HG03108 (cell line): ENCODE data around the gene MPIG6B.
A peak's percentile ranks its signal among the peaks of the same experiment; 100 is the strongest.

Experiments
- ATAC-seq: cut with Tn5 transposase; IDR thresholded peaks from one replicate; pipeline ENCODE4 v1.9.1; 2021; ENCODE audit warnings: moderate library complexity; ENCODE audit not compliant: unreplicated experiment

MPIG6B gene

DNA sequence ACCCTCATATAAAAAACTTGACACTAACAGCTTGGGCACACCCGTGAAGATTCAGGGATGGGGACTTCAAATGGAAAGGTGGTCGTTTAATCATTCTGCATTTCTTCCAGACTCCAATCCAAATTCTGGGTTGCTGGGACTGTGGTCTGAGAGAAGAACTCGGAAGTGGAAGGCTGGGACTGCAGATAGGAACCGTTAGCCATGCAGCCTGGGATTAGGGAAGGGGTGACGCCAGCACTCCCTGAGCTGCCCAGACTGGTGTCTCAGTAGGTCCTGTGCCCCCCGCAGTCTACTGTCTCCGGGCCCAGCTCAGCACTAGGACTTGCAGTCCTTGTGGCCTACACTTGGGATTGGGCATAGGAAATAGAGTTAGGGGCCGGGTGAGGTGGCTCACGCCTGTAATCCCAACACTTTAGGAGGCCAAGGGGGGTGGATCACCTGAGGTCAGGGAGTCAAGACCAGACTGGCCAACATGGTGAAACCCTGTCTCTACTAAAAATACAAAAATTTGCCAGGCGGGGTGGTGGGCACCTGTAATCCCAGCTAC is 13.7 kb downstream of the MPIG6B start:
- no peak for ATAC-seq

GRCh38 chr6:31737315-31737990 is 14.3 kb downstream of the MPIG6B start:
- ATAC-seq, result no peak

DNA sequence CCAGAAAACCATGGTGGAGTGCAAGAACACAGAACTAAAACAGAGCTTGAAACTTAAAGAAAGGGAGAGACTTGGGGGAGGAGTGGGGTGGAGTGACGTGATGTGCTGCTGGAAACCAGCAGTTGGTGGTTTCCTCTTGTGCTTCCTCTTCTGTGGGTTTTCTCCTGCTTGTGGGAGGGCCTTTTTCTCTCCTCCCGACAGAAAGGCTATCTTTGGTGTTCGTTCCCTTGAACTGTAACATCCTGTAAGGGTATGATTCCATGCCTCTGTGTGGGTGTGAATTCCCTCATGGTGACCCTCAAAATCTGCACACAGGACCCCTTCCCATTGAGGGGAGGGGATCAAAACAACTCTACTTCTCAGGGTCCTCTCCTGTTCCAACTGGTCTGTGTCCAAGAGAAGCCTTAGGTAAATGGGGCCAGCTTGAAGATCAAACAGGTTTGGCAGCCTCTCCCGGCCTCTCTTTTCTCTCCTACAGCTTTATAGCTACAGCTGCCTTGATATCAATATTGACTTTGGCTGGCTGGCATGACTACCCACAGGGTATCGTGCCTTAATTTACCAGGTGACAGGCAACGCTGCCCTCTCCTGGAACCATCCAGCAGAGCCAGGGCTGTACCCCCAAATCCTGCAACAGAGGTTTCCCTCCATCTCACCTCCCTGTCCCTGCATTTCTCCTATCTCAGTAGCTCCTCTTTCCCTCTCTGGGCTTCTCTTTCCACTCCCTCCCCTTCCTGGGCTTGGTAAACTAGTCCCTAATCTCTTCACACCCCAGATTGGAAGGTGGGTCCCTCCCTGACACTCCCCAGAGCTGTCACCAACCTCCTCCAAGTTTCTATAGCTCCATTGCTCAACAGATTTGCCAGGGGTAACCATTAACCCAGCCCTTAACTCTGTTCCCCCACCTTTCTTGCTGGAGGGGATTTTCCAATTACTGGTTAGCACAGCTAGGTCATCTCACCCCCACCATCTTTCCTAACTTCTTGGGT is 15.1 kb downstream of the MPIG6B start:
- no peak for ATAC-seq

DNA sequence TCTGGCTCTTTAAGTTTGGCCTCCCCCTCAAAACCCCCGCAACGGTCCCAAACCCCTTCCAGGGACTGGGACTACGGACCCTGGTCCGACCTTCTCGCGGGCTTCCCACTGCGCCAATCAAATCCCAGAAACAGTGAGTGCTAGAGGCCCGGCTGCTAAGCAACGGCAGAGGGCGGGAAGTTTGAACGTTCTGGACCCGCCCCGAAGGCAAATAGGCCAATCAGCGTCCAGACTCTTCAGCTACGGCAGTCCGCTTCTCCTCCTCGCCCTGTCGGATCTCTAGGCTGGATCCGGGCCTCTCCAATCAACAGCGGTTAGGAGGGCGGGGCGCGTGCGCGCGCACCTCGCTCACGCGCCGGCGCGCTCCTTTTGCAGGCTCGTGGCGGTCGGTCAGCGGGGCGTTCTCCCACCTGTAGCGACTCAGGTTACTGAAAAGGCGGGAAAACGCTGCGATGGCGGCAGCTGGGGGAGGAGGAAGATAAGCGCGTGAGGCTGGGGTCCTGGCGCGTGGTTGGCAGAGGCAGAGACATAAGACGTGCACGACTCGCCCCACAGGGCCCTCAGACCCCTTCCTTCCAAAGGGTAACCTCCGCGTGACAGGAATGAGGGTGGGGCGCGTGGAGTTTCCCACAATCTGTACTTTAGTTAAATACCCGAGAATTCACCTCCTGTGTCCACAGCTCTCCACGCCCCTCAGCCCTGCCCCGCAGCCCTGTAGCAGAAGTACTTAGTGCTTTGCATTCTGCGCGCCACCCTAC is 16.6 kb downstream of the MPIG6B start, which contains the start of gene MSH5:
MSH5 (plus strand) TSS at position 367 of the 758 bp plus-strand sequence. CDS start 462 bp downstream, outside the sequence.
- ATAC-seq, result peak; percentile 57

DNA sequence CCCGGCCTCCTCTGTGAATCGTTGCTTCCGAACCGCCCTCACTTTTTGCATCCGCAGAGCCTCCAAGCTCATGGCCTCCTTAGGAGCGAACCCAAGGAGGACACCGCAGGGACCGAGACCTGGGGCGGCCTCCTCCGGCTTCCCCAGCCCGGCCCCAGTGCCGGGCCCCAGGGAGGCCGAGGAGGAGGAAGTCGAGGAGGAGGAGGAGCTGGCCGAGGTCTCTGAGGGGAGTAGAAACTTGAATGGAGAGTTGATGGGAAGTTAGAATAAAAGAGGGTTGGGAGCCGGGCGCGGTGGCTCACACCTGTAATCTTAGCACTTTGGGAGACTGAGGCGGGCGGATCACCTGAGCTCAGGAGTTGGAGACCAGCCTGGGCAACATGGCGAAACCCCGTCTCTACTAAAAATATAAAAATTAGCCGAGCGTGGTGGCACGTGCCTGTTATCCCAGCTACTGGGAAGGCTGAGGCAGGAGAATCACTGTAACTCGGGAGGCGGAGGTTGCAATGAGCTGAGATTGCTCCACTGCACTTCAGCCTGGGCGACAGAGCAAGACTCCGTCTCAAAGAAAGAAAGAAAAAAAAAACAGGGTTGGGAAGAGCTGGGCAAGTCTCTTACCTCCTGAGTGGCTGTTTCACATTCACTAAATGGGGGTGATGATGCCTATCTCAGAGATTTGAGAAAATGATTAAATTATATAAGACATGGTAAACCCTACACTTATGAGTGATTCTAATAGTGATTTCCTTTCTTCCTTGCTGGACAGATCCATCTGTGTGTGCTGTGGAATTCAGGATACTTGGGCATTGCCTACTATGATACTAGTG is 17.4 kb downstream of the MPIG6B start:
- ATAC-seq, result no peak

DNA sequence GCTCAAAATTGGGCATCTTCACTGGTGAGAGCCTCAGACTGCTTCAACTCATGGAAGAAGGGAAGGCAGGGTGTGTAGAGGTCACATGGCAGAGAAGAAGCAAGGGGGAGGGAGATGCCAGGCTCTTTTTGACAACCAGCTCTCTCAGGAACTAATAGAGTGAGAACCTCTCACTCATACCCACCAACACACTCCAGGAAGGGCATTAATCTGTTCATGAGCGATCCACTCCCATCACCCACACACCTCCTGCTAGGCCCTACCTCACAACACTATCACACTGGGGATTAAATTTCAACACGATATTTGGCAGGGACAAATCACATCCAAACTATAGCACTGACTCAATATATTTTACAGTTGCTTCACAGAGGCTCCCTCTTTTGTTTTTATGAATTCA is 18.6 kb downstream of the MPIG6B start:
- no peak for ATAC-seq

DNA sequence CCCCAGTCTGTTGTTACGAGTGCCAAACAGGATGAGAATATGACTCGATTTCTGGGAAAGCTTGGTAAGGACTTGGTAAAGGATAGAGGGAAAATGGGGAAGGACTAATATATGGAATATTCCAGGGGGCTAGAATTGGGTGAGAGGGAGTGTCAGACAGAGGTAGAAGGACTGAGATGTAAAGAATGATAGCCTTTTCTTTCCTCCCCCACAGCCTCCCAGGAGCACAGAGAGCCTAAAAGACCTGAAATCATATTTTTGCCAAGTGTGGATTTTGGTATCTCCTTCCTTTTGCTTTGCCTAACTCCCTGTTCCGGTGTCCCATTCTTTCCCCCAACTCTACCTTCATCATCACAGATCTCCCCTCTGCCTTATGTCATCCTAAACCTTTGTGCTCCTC is 19.7 kb downstream of the MPIG6B start:
- ATAC-seq, result no peak

DNA sequence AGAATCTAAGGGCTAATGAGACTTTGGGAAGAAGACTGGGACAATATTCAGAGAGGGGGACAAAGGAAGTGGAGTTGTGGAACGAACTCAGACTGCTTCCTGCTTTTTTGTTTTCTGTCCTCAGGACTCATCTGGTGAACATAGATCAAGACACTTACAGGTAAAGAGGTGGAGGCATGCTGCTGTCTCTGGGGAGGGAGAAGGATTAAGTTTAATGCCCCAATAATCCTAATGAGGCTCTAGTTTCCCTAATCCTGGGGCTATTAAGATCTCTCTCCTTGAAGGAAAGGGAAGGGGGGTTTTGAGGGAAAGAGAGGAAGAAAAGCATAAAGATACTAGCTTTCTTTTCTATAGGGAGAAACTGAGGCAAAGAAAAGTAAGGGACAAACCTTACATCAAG is 21.2 kb downstream of the MPIG6B start:
- no peak for ATAC-seq

DNA sequence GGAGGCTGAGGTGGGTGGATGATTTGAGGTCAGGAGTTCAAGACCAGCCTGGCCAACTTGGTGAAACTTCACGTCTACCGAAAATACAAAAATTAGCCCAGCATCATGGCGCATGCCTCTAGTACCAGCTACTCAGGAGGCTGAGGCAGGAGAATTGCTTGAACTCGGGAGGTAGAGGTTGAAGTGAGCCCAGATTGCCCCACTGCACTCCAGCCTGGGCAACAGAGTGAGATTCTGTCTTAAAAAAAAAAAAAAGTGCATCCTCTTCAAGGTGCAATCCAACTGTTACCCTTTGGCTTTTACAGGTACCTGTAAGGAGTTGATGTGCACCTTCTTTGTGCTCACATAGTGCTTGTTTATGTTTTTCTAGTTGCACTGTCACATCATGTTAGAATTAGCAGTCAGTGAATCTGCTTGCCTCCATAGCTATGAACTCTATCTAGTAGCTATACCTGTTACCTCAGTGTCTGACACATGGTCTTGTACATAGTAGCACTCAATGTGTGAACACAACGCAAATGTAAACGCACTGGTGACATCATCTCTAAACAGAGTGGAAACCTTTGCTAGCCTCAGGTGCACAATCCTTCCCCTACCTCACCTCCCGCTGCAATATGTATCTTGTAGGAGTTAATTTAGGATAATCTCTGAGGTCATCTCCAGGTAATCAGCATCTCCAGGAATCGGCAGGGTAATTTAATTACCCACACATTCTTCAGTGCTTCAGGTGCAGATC is 26.3 kb downstream of the MPIG6B start:
- no peak for ATAC-seq

DNA sequence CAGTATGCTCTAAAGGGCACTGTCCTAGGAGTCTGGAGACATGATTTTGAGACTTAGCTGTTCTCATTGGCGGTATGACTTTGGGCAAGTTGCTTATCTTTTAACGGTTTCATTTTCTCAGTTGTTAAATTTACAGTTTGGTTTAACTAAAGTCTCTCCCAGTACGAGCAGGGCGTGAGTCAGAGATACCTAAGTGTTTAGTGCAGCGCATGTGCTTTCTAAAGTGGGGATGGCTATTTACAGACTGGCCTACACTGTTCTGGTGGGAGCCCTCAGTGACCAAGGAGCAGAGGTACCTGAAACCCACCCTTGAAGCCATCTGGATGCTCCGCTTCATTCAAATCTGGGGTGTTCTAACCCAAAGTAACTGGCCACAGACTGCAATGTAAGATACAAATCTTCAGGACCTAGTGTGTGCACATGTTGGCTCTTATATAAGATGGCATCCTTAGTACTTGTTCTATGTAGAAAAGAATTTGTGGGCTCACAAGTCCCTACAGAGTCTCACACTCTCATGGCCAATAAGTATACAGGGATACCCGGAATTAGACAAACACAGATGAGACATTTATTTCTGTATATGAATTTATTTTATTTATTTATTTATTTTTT is 27.3 kb downstream of the MPIG6B start:
- no peak for ATAC-seq

DNA sequence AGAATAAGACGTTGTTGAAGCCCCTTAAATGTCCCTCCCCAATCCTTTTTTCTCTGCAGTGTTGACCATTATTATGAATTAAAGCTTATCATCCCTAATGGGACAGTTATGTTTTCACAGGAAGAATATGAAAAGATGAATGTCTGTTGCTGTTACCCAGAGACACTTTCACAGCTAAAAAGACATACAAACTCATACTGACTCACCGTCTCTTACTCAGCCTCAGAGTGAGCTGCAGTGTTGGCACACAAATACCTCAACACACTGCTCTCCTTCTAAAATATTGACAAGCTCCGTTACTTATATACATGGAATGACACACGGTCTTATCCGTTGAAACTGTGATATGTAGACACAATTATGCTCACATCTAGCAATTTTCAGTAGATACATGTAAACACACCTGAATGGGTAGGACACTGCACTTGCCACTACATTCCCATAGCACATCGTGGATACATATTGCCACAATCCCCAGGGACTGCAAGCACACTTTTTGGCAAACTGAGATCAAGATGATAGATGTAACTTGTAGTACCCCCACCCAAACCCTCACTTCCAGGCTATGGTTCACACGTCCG is 29.7 kb downstream of the MPIG6B start:
- no peak for ATAC-seq

- ATAC-seq, result no peak
Measured at GRCh38 chr6:31758281-31758680, 35.1 kb downstream of the MPIG6B start.

- ATAC-seq, result no peak
Measured at GRCh38 chr6:31760790-31761189, 37.6 kb downstream of the MPIG6B start.

DNA sequence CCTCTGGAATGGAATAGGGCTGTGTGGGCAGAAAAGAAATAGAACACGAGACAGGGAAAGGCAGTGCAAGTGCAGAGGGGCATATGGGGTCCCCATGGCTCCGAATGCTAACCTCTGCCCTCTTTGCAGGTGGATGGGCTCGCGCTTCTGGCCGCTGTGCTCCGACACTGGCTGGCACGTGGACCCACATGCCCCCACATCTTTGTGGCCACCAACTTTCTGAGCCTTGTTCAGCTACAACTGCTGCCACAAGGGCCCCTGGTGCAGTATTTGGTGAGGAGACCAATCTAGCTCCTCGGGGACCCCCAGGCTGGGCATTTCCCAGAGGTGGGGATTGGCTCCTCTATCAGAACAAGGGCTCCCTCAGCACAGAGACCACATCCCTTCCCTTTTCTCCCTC is 38.2 kb downstream of the MPIG6B start:
- ATAC-seq, result no peak

- ATAC-seq, result no peak
Measured at GRCh38 chr6:31762356-31762755, 39.2 kb downstream of the MPIG6B start, which contains the start of gene SAPCD1. Gene SAPCD1, plus strand, starts transcription at chr6:31762656. Its CDS starts 399 bp downstream, at chr6:31763055.

- ATAC-seq, result no peak
Measured at GRCh38 chr6:31762878-31763618, 39.9 kb downstream of the MPIG6B start.

- ATAC-seq, result no peak
Measured at GRCh38 chr6:31763619-31763940, 40.4 kb downstream of the MPIG6B start.

- no peak for ATAC-seq
Measured at GRCh38 chr6:31764198-31764597, 41.0 kb downstream of the MPIG6B start.
